ENCODE results near the gene OPALIN. TPM values are rescaled to one million over a fixed set of nuclear protein-coding genes. Genes with fewer than 3 reads are reported as not detected.

Gene OPALIN
- total and polyA plus RNA-seq, 2 donors (not counting 1 experiment from before 2014, with no cell fraction given): not detected

DNA sequence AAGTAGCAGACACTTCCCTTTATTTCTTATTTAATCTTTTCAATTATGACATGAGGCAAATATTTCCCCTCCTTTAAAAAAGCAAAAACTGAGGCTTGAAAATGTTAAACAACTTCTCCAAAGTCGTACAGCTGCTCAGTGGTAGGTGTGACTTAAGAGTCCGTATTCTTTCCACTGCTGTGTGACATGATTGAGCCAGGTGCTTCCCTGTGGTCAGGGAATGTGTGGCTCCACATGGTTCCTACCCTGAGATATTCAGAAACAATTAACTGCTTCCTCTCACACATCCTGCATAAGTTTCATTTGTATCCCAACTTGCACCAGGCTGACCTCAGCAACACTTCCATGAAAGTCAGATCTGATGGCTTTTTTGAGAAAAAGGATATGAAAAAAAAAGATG is 13.6 kb downstream of the OPALIN start:
- Histone ChIP-seq H3K4me3 (ENCODE audit: control extremely low read depth in 1 of 5, extremely low read depth in 1 of 5, insufficient read depth in 1 of 5, low read depth in 2 of 5, low read length in 4 of 5) (no peak overlapping the region), H2AFZ (ENCODE audit: insufficient read depth, low read depth, low read length, poor library complexity, severe bottlenecking) (no peak overlapping the region), H3K36me3 (replicated peaks in 1 of 2; ENCODE audit: control extremely low read depth in 1 of 2, control insufficient read depth in 1 of 2, extremely low read depth in 1 of 2, insufficient read depth in 2 of 2, low read length in 1 of 2) (no peaks in the 10 kb centered on the region), H3K4me1 (ENCODE audit: control insufficient read depth in 2 of 2, insufficient read depth in 2 of 2, low read length in 2 of 2) (peaks cover 4 to 10% of the 10 kb centered on the region in 2 donors), H3K9me3 (ENCODE audit: control extremely low read depth in 1 of 3, control insufficient read depth in 2 of 3, insufficient read depth in 1 of 3, low read length in 2 of 3) (peaks cover 0 to 8% (median 5%) of the 10 kb centered on the region in 3 donors), H3K79me2 (ENCODE audit: control insufficient read depth, insufficient read depth, low read length) (no peaks in the 10 kb centered on the region), H4K20me1 (ENCODE audit: control insufficient read depth, insufficient read depth, low read length, poor library complexity, severe bottlenecking) (no peaks in the 10 kb centered on the region), H3K27me3 (replicated peaks in 1 of 4; ENCODE audit: control extremely low read depth in 1 of 4, control insufficient read depth in 3 of 4, insufficient read depth in 4 of 4, low read length in 3 of 4) (peaks cover 0 to 4% (median 0%) of the 10 kb centered on the region in 4 experiments), H3K27ac (ENCODE audit: low read length in 2 of 2) (no peak overlapping the region), H3K4me2 (replicated peaks; ENCODE audit: low read depth, low read length, poor library complexity, severe bottlenecking) (no peak overlapping the region), H3K9ac (ENCODE audit: low read length) (no peak overlapping the region)
- Mint-ChIP-seq H3K4me3 (no peak overlapping the region), H3K4me1 (peaks cover 10% of the 10 kb centered on the region), H3K27me3 (peaks cover 7% of the 10 kb centered on the region), H3K27ac (no peak overlapping the region), H3K9me3 (ENCODE audit: insufficient read depth) (no peaks in the 10 kb centered on the region)
- DNase-seq (no peak), ATAC-seq (ENCODE audit: low read depth) (no peak)
- CTCF ChIA-PET: interaction anchor here (1.0 kb wide), 1 partner anchor 30 kb away, joined by 3 read pairs; no protein-coding TSS in a partner anchor
- POLR2A ChIA-PET: no interaction called here
- no peak for TF ChIP-seq EZH2 (IDR thresholded peaks at IDR 0.05; ENCODE audit: borderline replicate concordance, insufficient read depth, low read depth, low read length, poor library complexity, severe bottlenecking)
- TF ChIP-seq CTCF (IDR thresholded peaks at IDR 0.05): no peak
- intact Hi-C loops (cut with micrococcal nuclease): no loop called here
- 33% methylated on average over 1 of the region's 2 CpGs for WGBS (ENCODE audit: insufficient coverage)

DNA sequence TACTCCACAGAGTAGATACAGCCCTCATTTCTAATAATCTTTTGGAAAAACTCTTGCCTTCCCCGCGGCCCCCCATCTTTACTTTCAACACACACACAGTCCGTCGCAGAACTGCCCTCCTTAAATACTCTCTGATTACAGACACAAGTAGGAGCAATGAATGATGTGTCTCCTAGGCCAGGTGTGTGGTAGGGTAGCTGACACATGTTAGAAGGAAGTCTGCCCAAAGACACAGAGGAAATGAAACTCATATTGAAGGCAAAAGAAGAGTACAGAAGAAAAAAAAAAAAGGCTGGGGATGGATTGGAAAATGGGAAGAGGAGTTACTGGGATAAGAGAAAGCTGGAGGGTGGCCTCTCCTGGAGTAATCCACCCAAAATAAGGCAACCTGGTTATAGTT is 14.6 kb downstream of the OPALIN start:
- ChIA-PET POLR2A (no interaction called here), CTCF (interaction anchor here (2.9 kb wide), 1 partner anchor 10 kb away, joined by 9 read pairs; no protein-coding TSS in a partner anchor)
- H3K4me2 ChIP-seq (replicated peaks; ENCODE audit: low read depth, low read length, poor library complexity, severe bottlenecking): no peak overlapping the region
- no peaks in the 10 kb centered on the region for H3K36me3 ChIP-seq (replicated peaks in 1 of 2; ENCODE audit: control extremely low read depth in 1 of 2, control insufficient read depth in 1 of 2, extremely low read depth in 1 of 2, insufficient read depth in 2 of 2, low read length in 1 of 2)
- H3K4me3 ChIP-seq (ENCODE audit: control extremely low read depth in 1 of 5, extremely low read depth in 1 of 5, insufficient read depth in 1 of 5, low read depth in 2 of 5, low read length in 4 of 5): no peak overlapping the region
- DNase-seq (peak; percentile 29), ATAC-seq (ENCODE audit: low read depth) (no peak)
- intact Hi-C loops (cut with micrococcal nuclease): no loop called here
- H3K27me3 ChIP-seq (replicated peaks in 1 of 4; ENCODE audit: control extremely low read depth in 1 of 4, control insufficient read depth in 3 of 4, insufficient read depth in 4 of 4, low read length in 3 of 4): peaks cover 0 to 4% (median 0%) of the 10 kb centered on the region in 4 experiments
- H3K4me3 Mint-ChIP-seq: no peak overlapping the region
- no peaks in the 10 kb centered on the region for H3K9me3 Mint-ChIP-seq (ENCODE audit: insufficient read depth)
- peaks cover 4 to 10% of the 10 kb centered on the region in 2 donors for H3K4me1 ChIP-seq (ENCODE audit: control insufficient read depth in 2 of 2, insufficient read depth in 2 of 2, low read length in 2 of 2)
- TF ChIP-seq CTCF (IDR thresholded peaks at IDR 0.05) (no peak), EZH2 (IDR thresholded peaks at IDR 0.05; ENCODE audit: borderline replicate concordance, insufficient read depth, low read depth, low read length, poor library complexity, severe bottlenecking) (no peak)
- no peak overlapping the region for H3K27ac ChIP-seq (ENCODE audit: low read length in 2 of 2)
- H3K9ac ChIP-seq (ENCODE audit: low read length): no peak overlapping the region
- peaks cover 2% of the 10 kb centered on the region for H3K27me3 Mint-ChIP-seq
- peaks cover 0 to 8% (median 5%) of the 10 kb centered on the region in 3 donors for H3K9me3 ChIP-seq (ENCODE audit: control extremely low read depth in 1 of 3, control insufficient read depth in 2 of 3, insufficient read depth in 1 of 3, low read length in 2 of 3)
- WGBS (ENCODE audit: insufficient coverage): no CpG with 5 or more reads among the region's 4 CpGs
- no peaks in the 10 kb centered on the region for H3K79me2 ChIP-seq (ENCODE audit: control insufficient read depth, insufficient read depth, low read length)
- H3K27ac Mint-ChIP-seq: no peak overlapping the region
- no peaks in the 10 kb centered on the region for H4K20me1 ChIP-seq (ENCODE audit: control insufficient read depth, insufficient read depth, low read length, poor library complexity, severe bottlenecking)
- no peak overlapping the region for H2AFZ ChIP-seq (ENCODE audit: insufficient read depth, low read depth, low read length, poor library complexity, severe bottlenecking)
- peaks cover 10% of the 10 kb centered on the region for H3K4me1 Mint-ChIP-seq
